ENCODE measurements around the gene POU3F2.

DNA sequence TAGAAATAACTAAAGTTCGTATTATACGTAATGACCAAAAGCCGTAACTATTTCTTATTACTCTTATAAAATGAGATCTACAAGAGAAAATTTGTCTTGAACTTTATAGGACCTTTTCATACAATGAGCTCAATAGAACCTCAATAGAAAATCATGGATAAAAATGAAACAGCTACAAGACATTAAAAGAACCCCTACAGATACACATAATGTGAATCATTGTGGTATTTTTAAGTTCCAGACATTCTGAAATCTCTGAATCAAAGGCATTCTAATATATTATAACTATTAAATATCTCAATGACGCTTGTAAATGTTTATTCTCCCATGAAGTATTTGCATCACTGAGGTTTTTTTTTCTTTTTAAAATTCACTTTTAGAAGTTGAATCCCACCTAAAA is 22.2 kb upstream of the POU3F2 start:
- TF ChIP-seq, protein P1, sequence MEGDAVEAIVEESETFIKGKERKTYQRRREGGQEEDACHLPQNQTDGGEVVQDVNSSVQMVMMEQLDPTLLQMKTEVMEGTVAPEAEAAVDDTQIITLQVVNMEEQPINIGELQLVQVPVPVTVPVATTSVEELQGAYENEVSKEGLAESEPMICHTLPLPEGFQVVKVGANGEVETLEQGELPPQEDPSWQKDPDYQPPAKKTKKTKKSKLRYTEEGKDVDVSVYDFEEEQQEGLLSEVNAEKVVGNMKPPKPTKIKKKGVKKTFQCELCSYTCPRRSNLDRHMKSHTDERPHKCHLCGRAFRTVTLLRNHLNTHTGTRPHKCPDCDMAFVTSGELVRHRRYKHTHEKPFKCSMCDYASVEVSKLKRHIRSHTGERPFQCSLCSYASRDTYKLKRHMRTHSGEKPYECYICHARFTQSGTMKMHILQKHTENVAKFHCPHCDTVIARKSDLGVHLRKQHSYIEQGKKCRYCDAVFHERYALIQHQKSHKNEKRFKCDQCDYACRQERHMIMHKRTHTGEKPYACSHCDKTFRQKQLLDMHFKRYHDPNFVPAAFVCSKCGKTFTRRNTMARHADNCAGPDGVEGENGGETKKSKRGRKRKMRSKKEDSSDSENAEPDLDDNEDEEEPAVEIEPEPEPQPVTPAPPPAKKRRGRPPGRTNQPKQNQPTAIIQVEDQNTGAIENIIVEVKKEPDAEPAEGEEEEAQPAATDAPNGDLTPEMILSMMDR (IDR thresholded peaks at IDR 0.05), result no peak
- TF ChIP-seq POLR2A (IDR thresholded peaks at IDR 0.05), result no peak
